GM23248 (cell line): ENCODE results near the gene CDK15. TPM values are rescaled to one million over a fixed set of nuclear protein-coding genes. Genes with fewer than 3 reads are reported as not detected.

Experiments used
- DNase-seq: peaks from one replicate; pipeline ENCODE4 v3.0.0-alpha.2; 2015
- H2AFZ ChIP-seq: fragments of 200-600 bp; sonication (generic); 2 replicates; pipeline ENCODE4 v1.6.1; 2016; ENCODE audit warnings: antibody characterized with exemption
- H3F3A ChIP-seq: fragments of 200-600 bp; sonication (generic); 2 replicates; pipeline ENCODE4 v1.6.1; 2016; ENCODE audit warnings: mild to moderate bottlenecking, antibody characterized with exemption, mixed run types; ENCODE audit not compliant: insufficient read depth
- H3K27ac ChIP-seq: fragments of 200-600 bp; sonication (generic); 2 replicates; pipeline ENCODE4 v1.5.1; 2016; ENCODE audit warnings: mild to moderate bottlenecking
- H3K27me3 ChIP-seq: fragments of 200-600 bp; sonication (generic); replicated peaks from 2 replicates; pipeline ENCODE4 v1.6.1; 2016; ENCODE audit warnings: mild to moderate bottlenecking; ENCODE audit not compliant: insufficient read depth
- H3K36me3 ChIP-seq: fragments of 200-600 bp; sonication (generic); 2 replicates; pipeline ENCODE4 v1.6.1; 2016; ENCODE audit warnings: low read depth, mild to moderate bottlenecking
- H3K4me1 ChIP-seq: fragments of 200-600 bp; sonication (generic); 2 replicates; pipeline ENCODE4 v1.6.1; 2016; ENCODE audit warnings: mild to moderate bottlenecking; ENCODE audit not compliant: insufficient read depth
- H3K4me2 ChIP-seq: fragments of 200-600 bp; sonication (generic); one replicate; pipeline ENCODE4 v1.6.1; 2016; ENCODE audit warnings: mild to moderate bottlenecking; ENCODE audit not compliant: unreplicated experiment
- H3K4me3 ChIP-seq: fragments of 200-600 bp; sonication (generic); 2 replicates; pipeline ENCODE4 v1.5.1; 2016; ENCODE audit warnings: mild to moderate bottlenecking
- H3K79me2 ChIP-seq: fragments of 200-600 bp; sonication (generic); 2 replicates; pipeline ENCODE4 v1.6.1; 2016; ENCODE audit warnings: mild to moderate bottlenecking; ENCODE audit not compliant: insufficient read depth
- H3K9ac ChIP-seq: fragments of 200-600 bp; sonication (generic); 2 replicates; pipeline ENCODE4 v1.6.1; 2016; ENCODE audit warnings: mild to moderate bottlenecking
- H3K9me2 ChIP-seq: fragments of 200-600 bp; sonication (generic); 2 replicates; pipeline ENCODE4 v1.6.1; 2016; ENCODE audit warnings: mixed run types, mild to moderate bottlenecking, moderate library complexity; ENCODE audit not compliant: insufficient read depth
- H3K9me3 ChIP-seq: fragments of 200-600 bp; sonication (generic); one replicate; pipeline ENCODE4 v1.6.1; 2017; ENCODE audit warnings: low read depth
- H4K20me1 ChIP-seq: fragments of 200-600 bp; sonication (generic); 2 replicates; pipeline ENCODE4 v1.6.0; 2016; ENCODE audit not compliant: insufficient read depth
- EZH2 ChIP-seq: fragments of 200-600 bp; sonication (generic); IDR thresholded peaks from 2 replicates; pipeline ENCODE4 v1.6.1; 2018; ENCODE audit warnings: antibody characterized with exemption, mild to moderate bottlenecking; ENCODE audit not compliant: insufficient read depth, poor library complexity, severe bottlenecking
- EZH2phosphoT487 ChIP-seq: fragments of 200-600 bp; sonication (generic); IDR thresholded peaks from 2 replicates; pipeline ENCODE4 v1.6.1; 2018; ENCODE audit warnings: antibody characterized with exemption, moderate library complexity, mild to moderate bottlenecking, low read depth; ENCODE audit not compliant: insufficient read depth
- WGBS, 2 experiments: methylation state at CpG; one replicate each; pipeline ENCODE4 v1.1.6; 2015 to 2017; ENCODE audit warnings: low lambda C conversion rate in 2 of 2, low coverage in 1 of 2; ENCODE audit errors: missing lambda C conversion rate in 2 of 2; 5-methylcytosine and 5-hydroxymethylcytosine counted together
- in situ Hi-C: fragments of 300-500 bp; cut with MboI; formaldehyde crosslinking; loops from 2 replicates; pipeline ENCODE4 v1.15.0; 2020
- polyA plus RNA-seq: library from polyadenylated mRNA; unstranded; fragments of >200 nt; fragmentation: Nextera tagmentation; extraction: Ambion mirVana; gene quantifications from 2 replicates; pipeline ENCODE4 v1.2.1, GENCODE V29; 2016
- total RNA-seq: library from RNA; depleted of rRNA; stranded (reverse); fragments of >200 nt; shearing (Covaris generic); gene quantifications from 2 replicates; pipeline ENCODE4 v1.2.3, GENCODE V29; 2014

Gene CDK15
- total and polyA plus RNA-seq, 2 experiments from 2014 or later = 0.88 to 1.3 TPM

GRCh38 chr2:201857326-201857725, 51.0 kb downstream of the CDK15 start:
- Histone ChIP-seq H4K20me1 (no peaks in the 10 kb centered on the region), H3K4me1 (peaks cover 48% of the 10 kb centered on the region), H3K9ac (no peak overlapping the region), H3K4me2 (no peak overlapping the region), H3K36me3 (no peaks in the 10 kb centered on the region), H3F3A (peaks cover 50% of the 10 kb centered on the region), H3K9me3 (no peaks in the 10 kb centered on the region), H3K79me2 (no peaks in the 10 kb centered on the region), H2AFZ (no peak overlapping the region), H3K27me3 (no peaks in the 10 kb centered on the region), H3K27ac (no peak overlapping the region), H3K9me2 (no peaks in the 10 kb centered on the region), H3K4me3 (no peak overlapping the region)
- TF ChIP-seq EZH2 (no peak), EZH2phosphoT487 (no peak)
- no peak for DNase-seq
- 100% methylated on average over 2 of the region's 2 CpGs for WGBS, 2 experiments
- in situ Hi-C loops = loop anchor here (10.0 kb wide), 2 partner anchors 177 to 327 kb away; partner anchors contain the start of gene FZD7

DNA sequence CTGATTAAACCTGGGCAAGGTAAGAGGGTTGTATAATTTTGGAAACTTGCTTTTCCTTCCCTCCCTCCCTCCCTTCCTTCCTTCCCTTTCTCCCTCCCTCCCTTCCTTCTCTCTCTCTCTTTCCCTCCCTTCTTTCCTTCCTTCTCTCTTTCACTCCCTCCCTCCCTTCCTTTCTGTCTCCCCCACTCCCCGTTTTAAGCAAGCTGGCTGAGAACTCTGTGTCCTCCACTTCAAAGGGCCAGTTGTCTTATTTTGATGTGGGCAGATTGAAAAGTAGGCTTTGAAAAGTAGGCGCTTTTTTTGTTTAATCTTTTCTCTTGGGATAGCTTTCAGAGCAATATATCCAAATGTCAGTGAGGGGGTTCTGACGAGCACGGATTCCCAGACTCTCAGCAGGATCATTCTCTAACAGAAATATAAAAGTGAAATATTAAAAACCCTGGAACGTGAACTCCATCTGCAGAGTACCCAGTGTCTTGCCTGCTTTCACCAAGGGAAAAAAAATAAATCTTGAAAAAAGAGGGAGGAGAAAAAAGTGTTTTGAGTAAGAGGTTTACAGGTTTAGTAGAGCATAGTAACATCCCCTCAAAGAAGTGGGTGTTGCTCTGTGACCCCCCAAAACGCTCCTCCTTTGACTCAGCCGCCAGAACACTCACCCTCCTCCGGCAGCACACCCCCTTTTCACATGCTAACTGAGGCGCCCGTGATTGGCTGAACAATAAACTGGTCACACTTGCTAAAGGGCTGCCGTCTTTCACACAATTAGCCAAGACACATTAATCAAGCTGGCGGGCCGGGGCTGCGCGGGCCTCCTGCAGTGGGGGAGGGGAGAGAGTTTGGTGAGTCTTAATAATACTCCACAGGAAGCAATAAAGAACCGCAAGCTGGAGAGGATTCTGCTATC, 52.2 kb downstream of the CDK15 start:
- Histone ChIP-seq H3K4me2 (peak overlapping the region; percentile 35), H3K79me2 (no peaks in the 10 kb centered on the region), H3K9ac (no peak overlapping the region), H3K4me3 (0 out of 2 replicates have a peak overlapping the region, but pooled peaks have one; percentile 10), H4K20me1 (no peaks in the 10 kb centered on the region), H3K36me3 (no peaks in the 10 kb centered on the region), H3K9me2 (no peaks in the 10 kb centered on the region), H3K9me3 (no peaks in the 10 kb centered on the region), H3F3A (peaks cover 41% of the 10 kb centered on the region), H3K27ac (no peak overlapping the region), H2AFZ (0 out of 2 replicates have a peak overlapping the region, but pooled peaks have one; percentile 16), H3K27me3 (no peaks in the 10 kb centered on the region), H3K4me1 (peaks cover 36% of the 10 kb centered on the region)
- 32 to 36% methylated on average over 16 of the region's 16 CpGs for WGBS, 2 experiments
- in situ Hi-C loops = loop anchor here (10.0 kb wide), 2 partner anchors 176 to 326 kb away; partner anchors contain the start of gene FZD7
- TF ChIP-seq EZH2phosphoT487 (no peak), EZH2 (no peak)
- DNase-seq = peak; percentile 55

DNA sequence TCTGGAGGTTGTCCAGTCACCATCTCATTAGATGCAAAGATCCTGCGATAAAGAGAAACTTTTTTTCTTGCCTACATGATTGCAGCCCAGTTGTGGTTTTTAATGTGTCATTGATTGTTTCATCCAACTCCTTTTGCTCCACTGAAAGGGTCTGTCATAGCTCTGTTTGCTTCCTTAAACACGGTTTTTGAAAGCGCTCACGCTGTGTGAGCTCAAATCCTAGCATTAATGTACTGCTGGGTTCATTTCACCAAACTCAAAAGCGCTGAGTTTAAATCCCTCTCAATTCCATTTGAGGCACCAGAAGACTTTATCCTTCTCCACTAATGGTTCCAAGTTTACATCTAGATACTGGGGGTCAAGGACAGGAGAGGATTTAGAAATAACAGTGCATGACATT, 53.6 kb downstream of the CDK15 start:
- H3K79me2 ChIP-seq = no peaks in the 10 kb centered on the region
- no peaks in the 10 kb centered on the region for H3K27me3 ChIP-seq
- H3K36me3 ChIP-seq = no peaks in the 10 kb centered on the region
- no peaks in the 10 kb centered on the region for H4K20me1 ChIP-seq
- no peak overlapping the region for H3K9ac ChIP-seq
- H3K4me1 ChIP-seq = peaks cover 24% of the 10 kb centered on the region
- TF ChIP-seq EZH2 (no peak), EZH2phosphoT487 (no peak)
- H2AFZ ChIP-seq = no peak overlapping the region
- in situ Hi-C loops = loop anchor here (10.0 kb wide), 2 partner anchors 175 to 325 kb away; partner anchors contain the start of gene FZD7
- no peaks in the 10 kb centered on the region for H3K9me2 ChIP-seq
- no peak overlapping the region for H3K4me3 ChIP-seq
- no peak overlapping the region for H3K4me2 ChIP-seq
- no peaks in the 10 kb centered on the region for H3K9me3 ChIP-seq
- peak; percentile 38 for DNase-seq
- peaks cover 30% of the 10 kb centered on the region for H3F3A ChIP-seq
- WGBS, 2 experiments = 85 to 88% methylated on average over 5 of the region's 5 CpGs
- H3K27ac ChIP-seq = no peak overlapping the region

DNA sequence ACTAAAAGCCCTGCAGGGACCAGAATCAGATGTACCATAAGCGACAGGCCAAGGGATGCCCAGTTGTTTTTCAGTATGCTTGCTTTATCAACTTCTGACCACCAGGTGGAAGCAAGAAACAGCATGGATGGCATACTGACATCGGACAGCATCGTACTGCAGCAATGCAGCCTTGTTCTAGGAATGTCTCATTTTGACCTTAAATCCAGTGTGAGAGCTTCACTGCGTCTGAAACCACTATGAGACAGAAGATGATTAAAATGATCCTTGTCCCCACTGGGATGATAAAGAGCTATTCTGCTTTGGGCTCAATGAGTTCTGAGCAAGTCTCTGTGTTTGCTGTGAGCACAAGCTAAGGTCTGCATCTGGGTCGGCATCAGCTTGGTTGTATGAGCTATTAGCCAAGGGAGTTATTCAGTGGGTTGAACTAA, 54.3 kb downstream of the CDK15 start:
- peak; percentile 85 for DNase-seq
- H3K27me3 ChIP-seq = no peaks in the 10 kb centered on the region
- H3K4me1 ChIP-seq = peaks cover 17% of the 10 kb centered on the region
- no peaks in the 10 kb centered on the region for H3K9me3 ChIP-seq
- TF ChIP-seq EZH2phosphoT487 = no peak
- H3F3A ChIP-seq = peaks cover 23% of the 10 kb centered on the region; the same call in 1 of the 2 replicates
- no peak overlapping the region for H3K27ac ChIP-seq
- no peak overlapping the region for H3K9ac ChIP-seq
- in situ Hi-C loops = no loop called here
- H3K9me2 ChIP-seq = no peaks in the 10 kb centered on the region
- peak overlapping the region; percentile 53 for H3K4me2 ChIP-seq
- H2AFZ ChIP-seq = no peak overlapping the region
- H3K36me3 ChIP-seq = no peaks in the 10 kb centered on the region
- 23 to 25% methylated on average over 5 of the region's 5 CpGs for WGBS, 2 experiments
- no peaks in the 10 kb centered on the region for H4K20me1 ChIP-seq
- no peaks in the 10 kb centered on the region for H3K79me2 ChIP-seq
- H3K4me3 ChIP-seq = no peak overlapping the region
